GM19193 (cell line): ENCODE measurements around the gene FGG.

Experiments
- POLR2A ChIP-seq: IDR thresholded peaks from 4 replicates; pipeline ENCODE4 v1.6.1; 2011; ENCODE audit not compliant: insufficient read depth, insufficient read length; ENCODE audit errors: extremely low read depth

FGG gene

GRCh38 chr4:154597798-154598774 lies 14.4 kb downstream of the FGG start:
- TF ChIP-seq POLR2A, result no peak

GRCh38 chr4:154595807-154596206 lies 16.6 kb downstream of the FGG start:
- TF ChIP-seq POLR2A, result no peak

- TF ChIP-seq POLR2A, result no peak
Measured at GRCh38 chr4:154593868-154594267, 18.6 kb downstream of the FGG start.

- no peak for TF ChIP-seq POLR2A
Measured at GRCh38 chr4:154591890-154592289, 20.6 kb downstream of the FGG start.

- no peak for TF ChIP-seq POLR2A
Measured at GRCh38 chr4:154590329-154591006, 22.0 kb downstream of the FGG start, which contains the start of gene FGA. Gene FGA, minus strand, starts transcription at chr4:154590742. Its CDS starts 55 bp downstream, at chr4:154590687.

GRCh38 chr4:154589296-154590197 lies 22.9 kb downstream of the FGG start:
- no peak for TF ChIP-seq POLR2A

- TF ChIP-seq POLR2A, result no peak
Measured at GRCh38 chr4:154588198-154588597, 24.3 kb downstream of the FGG start.

GRCh38 chr4:154586296-154587033 lies 26.0 kb downstream of the FGG start:
- TF ChIP-seq POLR2A, result no peak

GRCh38 chr4:154585369-154586018 lies 27.0 kb downstream of the FGG start:
- TF ChIP-seq POLR2A, result no peak

- no peak for TF ChIP-seq POLR2A
Measured at GRCh38 chr4:154584259-154584658, 28.2 kb downstream of the FGG start.

- no peak for TF ChIP-seq POLR2A
Measured at GRCh38 chr4:154583677-154584076, 28.8 kb downstream of the FGG start.

- TF ChIP-seq POLR2A, result no peak
Measured at GRCh38 chr4:154583230-154583629, 29.2 kb downstream of the FGG start.

GRCh38 chr4:154582723-154583122 lies 29.7 kb downstream of the FGG start:
- TF ChIP-seq POLR2A, result no peak

GRCh38 chr4:154579927-154580326 lies 32.5 kb downstream of the FGG start:
- TF ChIP-seq POLR2A, result no peak

GRCh38 chr4:154578919-154579318 lies 33.5 kb downstream of the FGG start:
- TF ChIP-seq POLR2A, result no peak
